AG10803 (cell line): ENCODE measurements around the gene NFXL1.

Experiments
- DNase-seq: peaks from one replicate; pipeline ENCODE4 v3.0.0; 2010; ENCODE audit warnings: low read depth
- H3K4me3 ChIP-seq: 2 replicates; pipeline ENCODE4 v1.5.1; 2011; ENCODE audit warnings: mild to moderate bottlenecking, low read length, control low read depth
- CTCF ChIP-seq: conservative IDR thresholded peaks from 2 replicates; pipeline ENCODE4 v1.5.1; 2011; ENCODE audit warnings: mild to moderate bottlenecking, low read length, control low read depth, inconsistent platforms

NFXL1 gene

GRCh38 chr4:47842985-47843384, 71.4 kb downstream of the NFXL1 start:
- H3K4me3 ChIP-seq = no peak overlapping the region
- no peak for DNase-seq
- TF ChIP-seq CTCF = no peak

- DNase-seq = no peak
- TF ChIP-seq CTCF = no peak
Observed at GRCh38 chr4:47840291-47840690, 74.1 kb downstream of the NFXL1 start.

GRCh38 chr4:47839259-47839658, 75.1 kb downstream of the NFXL1 start:
- TF ChIP-seq CTCF = peak; percentile 47
- DNase-seq = peak; percentile 24

More at GRCh38 chr4:47840291-47840690, 74.1 kb downstream of the NFXL1 start:
- H3K4me3 ChIP-seq = no peak overlapping the region

GRCh38 chr4:47838445-47838844, 75.9 kb downstream of the NFXL1 start:
- no peak for DNase-seq
- no peak for TF ChIP-seq CTCF
- no peak overlapping the region for H3K4me3 ChIP-seq

More at GRCh38 chr4:47839259-47839658, 75.1 kb downstream of the NFXL1 start:
- no peak overlapping the region for H3K4me3 ChIP-seq

- no peak for TF ChIP-seq CTCF
- peak within 1 kb of the TSS; percentile 63 for H3K4me3 ChIP-seq
- DNase-seq = no peak
Observed at GRCh38 chr4:47837908-47838294, 76.5 kb downstream of the NFXL1 start, which contains the start of gene CORIN. TSS of gene CORIN (minus strand) at chr4:47838067. CDS start at chr4:47837949, 118 bp downstream.

- DNase-seq = no peak
- TF ChIP-seq CTCF = no peak
- H3K4me3 ChIP-seq = peak overlapping the region; percentile 63
Observed at GRCh38 chr4:47837094-47837907, 77.1 kb downstream of the NFXL1 start.

GRCh38 chr4:47836641-47837093, 77.7 kb downstream of the NFXL1 start:
- peak; percentile 74 for DNase-seq
- H3K4me3 ChIP-seq = peak overlapping the region; percentile 63
- peak; percentile 69 for TF ChIP-seq CTCF
